ENCODE results near the gene RIMS3. TPM values are rescaled to one million over a fixed set of nuclear protein-coding genes. Genes with fewer than 3 reads are reported as not detected.

Gene RIMS3
- total RNA-seq, 1 experiment from 2014 or later: 4.2 TPM

Other genes with a start within 250 kb of the RIMS3 start
- gene ZFP69B, start 215.2 kb downstream of the RIMS3 start, total RNA-seq (2014; rRNA removed; shearing (Covaris generic); ENCODE audit: low replicate concordance): 1.1 and 2.3 TPM in 2 replicates
- 5.6 and 6.9 TPM in 2 replicates for gene ZFP69, start 188.4 kb downstream of the RIMS3 start, total RNA-seq (2014; rRNA removed; shearing (Covaris generic); ENCODE audit: low replicate concordance)
- 5.2 and 6.5 TPM in 2 replicates for gene EXO5, start 156.9 kb downstream of the RIMS3 start, total RNA-seq (2014; rRNA removed; shearing (Covaris generic); ENCODE audit: low replicate concordance)
- gene ZNF684, start 134.0 kb downstream of the RIMS3 start, total RNA-seq (2014; rRNA removed; shearing (Covaris generic); ENCODE audit: low replicate concordance): 1.8 and 3.0 TPM in 2 replicates
- gene NFYC, start 26.0 kb upstream of the RIMS3 start, total RNA-seq (2014; rRNA removed; shearing (Covaris generic); ENCODE audit: low replicate concordance): 16.2 and 25.6 TPM in 2 replicates
- gene KCNQ4, start 118.1 kb upstream of the RIMS3 start, total RNA-seq (2014; rRNA removed; shearing (Covaris generic); ENCODE audit: low replicate concordance): not detected in 2 replicates
- gene CITED4, start 196.7 kb upstream of the RIMS3 start, total RNA-seq (2014; rRNA removed; shearing (Covaris generic); ENCODE audit: low replicate concordance): 10.6 and 28.3 TPM in 2 replicates

Data from Caki2 (cell line).